Gastrocnemius medialis (tissue), 4 donors: Measurements from ENCODE around the gene SPANXB1. TPM values are rescaled to one million over a fixed set of nuclear protein-coding genes. Genes with fewer than 3 reads are reported as not detected.
"Not testable (repeated sequence)": the region's sequence is repeated elsewhere in the genome, so short reads cannot be mapped to it uniquely, and the experiment has no call there.

Experiments
- ATAC-seq, 2 donors: fragments of 150-250 bp; one replicate each; pipeline ENCODE4 v1.9.1; 2016
- DNase-seq, 2 donors: peaks; one replicate each; pipeline ENCODE4 v3.0.0-alpha.2; 2019
- H3K27ac ChIP-seq, 4 donors: fragments of 200-600 bp; sonication (generic); 1 replicate in 1 of 4; 2 replicates in 3 of 4; pipeline ENCODE4 v1.5.1; 2016 to 2018; ENCODE audit warnings: mild to moderate bottlenecking in 2 of 4, moderate library complexity in 1 of 4
- H3K27me3 ChIP-seq, 3 donors: fragments of 200-600 bp; sonication (generic) in 2 of 3; 1 replicate in 1 of 3; 2 replicates in 2 of 3; pipeline versions ENCODE4 v1.5.1 to v1.6.0; 2016 to 2019; ENCODE audit warnings: mild to moderate bottlenecking in 1 of 3, moderate library complexity in 1 of 3
- H3K36me3 ChIP-seq, 2 donors: fragments of 200-600 bp; sonication (generic) in 1 of 2; one replicate each; pipeline ENCODE4 v1.5.1; 2017 to 2018
- H3K4me1 ChIP-seq, 2 donors: fragments of 200-600 bp; sonication (generic) in 1 of 2; one replicate each; pipeline ENCODE4 v1.5.1; 2016 to 2017; ENCODE audit warnings: mild to moderate bottlenecking in 2 of 2
- H3K4me3 ChIP-seq, 4 donors: fragments of 200-600 bp; sonication (generic) in 3 of 4; 1 replicate in 1 of 4; 2 replicates in 3 of 4; pipeline ENCODE4 v1.5.1; 2016 to 2019; ENCODE audit warnings: mild to moderate bottlenecking in 2 of 4
- H3K9me3 ChIP-seq, 3 donors: fragments of 200-600 bp; sonication (generic) in 2 of 3; 1 replicate in 1 of 3; 2 replicates in 2 of 3; pipeline ENCODE4 v1.5.1; 2016 to 2019
- POLR2A ChIP-seq, 2 donors: fragments of 450-650 bp; IDR thresholded peaks; one replicate each; pipeline ENCODE4 v1.6.1; 2017; ENCODE audit warnings: antibody characterized with exemption in 2 of 2, mild to moderate bottlenecking in 2 of 2, moderate library complexity in 2 of 2
- in situ Hi-C, 4 donors: fragments of 200-750 bp; cut with MboI; loops; one replicate each; pipeline versions ENCODE4 v1.15.0 to v1.8.0; 2017; ENCODE audit warnings: low sequenced_read_pairs in 4 of 4
- intact Hi-C: fragments of 100-400 bp; cut with DNase I; formaldehyde crosslinking; loops from one replicate; pipeline ENCODE4 v1.15.1; 2023; ENCODE audit warnings: low total_unique reads
- total RNA-seq, 4 donors: library from RNA; depleted of rRNA; stranded (reverse); fragments of >200 nt; gene quantifications; one replicate each; pipeline versions ENCODE4 v1.1.0 to v1.2.3, GENCODE V29; 2016
- TF ChIP-seq, protein P1 (sequence below), 5 experiments: fragments of 450-650 bp in 3 of 5; fragments of 200-600 bp in 2 of 5; sonication (generic) in 2 of 5; IDR thresholded peaks in 4 of 5; conservative IDR thresholded peaks in 1 of 5; 1 replicate in 4 of 5; 2 replicates in 1 of 5; pipeline ENCODE4 v1.5.1; 2016 to 2019; ENCODE audit warnings: antibody characterized with exemption in 5 of 5, mild to moderate bottlenecking in 3 of 5, moderate library complexity in 3 of 5

SPANXB1 gene, protein sequence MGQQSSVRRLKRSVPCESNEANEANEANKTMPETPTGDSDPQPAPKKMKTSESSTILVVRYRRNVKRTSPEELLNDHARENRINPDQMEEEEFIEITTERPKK
- total RNA-seq = not detected

DNA sequence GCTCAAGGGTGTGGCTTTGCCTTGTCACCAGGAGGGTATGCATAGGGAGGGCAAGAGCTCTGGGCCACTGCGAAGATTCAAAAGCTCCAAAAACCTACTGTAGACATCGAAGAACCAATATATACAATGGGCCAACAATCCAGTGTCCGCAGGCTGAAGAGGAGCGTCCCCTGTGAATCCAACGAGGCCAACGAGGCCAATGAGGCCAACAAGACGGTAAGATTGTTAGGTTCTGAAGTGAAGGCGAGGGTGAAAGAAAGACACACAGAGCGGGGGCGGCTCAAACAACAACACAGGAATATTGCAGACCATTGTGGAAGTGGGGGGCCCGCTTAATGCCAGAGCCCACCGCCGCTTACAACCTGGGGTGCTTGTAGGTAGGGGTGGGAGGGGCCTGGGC is at the start of gene SPANXB1:
TSS of gene SPANXB1 (plus strand) at position 27 of the 400 bp plus-strand sequence. CDS start at position 127, 100 bp downstream.
- H3K27me3 ChIP-seq, H3K27ac ChIP-seq, in situ Hi-C loops, DNase-seq, intact Hi-C loops, H3K4me1 ChIP-seq, ATAC-seq, H3K36me3 ChIP-seq, H3K9me3 ChIP-seq, H3K4me3 ChIP-seq: not testable (repeated sequence)

DNA sequence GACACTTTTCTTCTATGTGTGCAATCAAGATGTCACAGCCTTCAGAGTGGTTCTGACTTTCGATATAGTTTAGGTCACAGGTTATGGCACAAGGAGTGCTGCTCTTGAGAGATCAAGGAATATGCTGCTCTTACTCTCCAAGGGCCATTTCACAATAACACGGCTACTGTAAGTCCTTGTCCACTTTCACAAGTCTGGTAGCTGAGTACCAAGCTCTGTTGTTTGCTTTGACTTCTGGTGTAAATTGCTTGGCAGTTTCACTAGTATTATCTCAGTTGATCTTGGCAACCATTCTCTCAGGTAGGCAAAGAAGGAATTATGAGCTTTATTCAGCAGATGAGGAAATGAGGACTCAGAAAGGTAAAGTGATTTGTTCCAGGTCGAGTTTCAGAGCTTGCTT is 35.4 kb upstream of the SPANXB1 start:
- Histone ChIP-seq H3K4me1 (no peaks in the 10 kb centered on the region), H3K27ac (no peak overlapping the region), H3K4me3 (no peak overlapping the region), H3K27me3 (no peaks in the 10 kb centered on the region), H3K9me3 (no peaks in the 10 kb centered on the region), H3K36me3 (no peaks in the 10 kb centered on the region)
- intact Hi-C loops (no loop called here), in situ Hi-C loops (no loop called here)
- TF ChIP-seq POLR2A (IDR thresholded peaks at IDR 0.05) = no peak
- TF ChIP-seq, protein P1, sequence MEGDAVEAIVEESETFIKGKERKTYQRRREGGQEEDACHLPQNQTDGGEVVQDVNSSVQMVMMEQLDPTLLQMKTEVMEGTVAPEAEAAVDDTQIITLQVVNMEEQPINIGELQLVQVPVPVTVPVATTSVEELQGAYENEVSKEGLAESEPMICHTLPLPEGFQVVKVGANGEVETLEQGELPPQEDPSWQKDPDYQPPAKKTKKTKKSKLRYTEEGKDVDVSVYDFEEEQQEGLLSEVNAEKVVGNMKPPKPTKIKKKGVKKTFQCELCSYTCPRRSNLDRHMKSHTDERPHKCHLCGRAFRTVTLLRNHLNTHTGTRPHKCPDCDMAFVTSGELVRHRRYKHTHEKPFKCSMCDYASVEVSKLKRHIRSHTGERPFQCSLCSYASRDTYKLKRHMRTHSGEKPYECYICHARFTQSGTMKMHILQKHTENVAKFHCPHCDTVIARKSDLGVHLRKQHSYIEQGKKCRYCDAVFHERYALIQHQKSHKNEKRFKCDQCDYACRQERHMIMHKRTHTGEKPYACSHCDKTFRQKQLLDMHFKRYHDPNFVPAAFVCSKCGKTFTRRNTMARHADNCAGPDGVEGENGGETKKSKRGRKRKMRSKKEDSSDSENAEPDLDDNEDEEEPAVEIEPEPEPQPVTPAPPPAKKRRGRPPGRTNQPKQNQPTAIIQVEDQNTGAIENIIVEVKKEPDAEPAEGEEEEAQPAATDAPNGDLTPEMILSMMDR (IDR thresholded peaks at IDR 0.05 in 4 of 5, conservative IDR thresholded peaks at IDR 0.05 in 1 of 5) = no peak
- DNase-seq (no peak), ATAC-seq (no peak)

DNA sequence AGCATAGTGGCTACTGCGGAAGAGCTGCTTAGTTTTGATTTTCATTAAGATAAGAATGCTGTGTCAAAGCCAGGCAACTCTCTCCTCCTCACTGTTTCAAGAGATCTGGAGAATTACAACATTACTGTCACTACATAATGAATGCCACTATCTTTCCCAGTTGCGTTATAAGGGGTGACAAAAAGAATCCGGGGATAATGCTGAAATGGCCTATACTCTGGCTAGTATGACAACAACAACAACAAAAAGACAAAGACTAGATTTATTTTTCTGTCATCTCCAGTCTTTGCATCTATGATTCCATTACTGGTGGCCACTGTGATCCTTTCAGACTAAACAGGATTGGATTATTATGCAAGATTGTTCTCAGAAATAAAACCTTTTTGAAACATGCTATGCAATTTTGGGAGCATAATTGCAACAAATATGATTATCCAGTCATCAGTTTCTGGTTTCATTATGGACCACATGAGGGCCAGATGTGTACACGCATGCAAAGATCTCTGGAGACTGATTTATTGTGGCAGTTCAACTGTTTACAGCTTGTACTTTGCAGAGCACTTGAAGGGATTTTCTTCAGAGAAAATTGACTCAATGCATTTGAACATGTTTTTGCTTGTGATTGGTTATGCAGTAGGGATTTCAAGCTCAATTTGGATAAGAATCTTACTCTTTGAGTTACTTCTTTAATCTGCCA is 31.1 kb upstream of the SPANXB1 start:
- Histone ChIP-seq H3K27ac (no peak overlapping the region), H3K36me3 (no peaks in the 10 kb centered on the region), H3K9me3 (no peaks in the 10 kb centered on the region), H3K4me3 (no peak overlapping the region), H3K27me3 (no peaks in the 10 kb centered on the region), H3K4me1 (no peaks in the 10 kb centered on the region)
- in situ Hi-C loops = no loop called here
- TF ChIP-seq, protein P1 (IDR thresholded peaks at IDR 0.05 in 4 of 5, conservative IDR thresholded peaks at IDR 0.05 in 1 of 5) = no peak
- no peak for TF ChIP-seq POLR2A (IDR thresholded peaks at IDR 0.05)
- ATAC-seq (no peak), DNase-seq (no peak)
- intact Hi-C loops = no loop called here

DNA sequence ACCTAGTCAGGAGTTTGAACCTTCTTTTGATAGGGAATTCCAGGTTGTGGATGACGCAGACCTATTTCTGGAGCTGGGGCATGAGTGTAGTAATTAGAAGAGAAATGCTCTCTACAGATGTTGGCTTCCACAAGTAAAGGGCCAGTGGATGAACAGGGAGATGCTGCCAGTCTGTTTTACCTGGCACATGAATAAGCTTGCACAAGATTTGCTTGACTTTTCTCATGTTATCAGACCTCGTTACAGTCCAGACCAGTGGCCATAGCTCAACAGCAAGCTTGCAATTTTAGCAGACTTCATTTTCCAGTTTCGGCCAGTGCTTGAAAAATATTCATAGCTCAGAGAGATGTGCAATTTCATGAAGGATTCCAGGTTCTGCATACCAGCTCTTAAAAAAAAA is 26.9 kb upstream of the SPANXB1 start:
- H3K27ac ChIP-seq = no peak overlapping the region
- no peak for ATAC-seq
- no peak overlapping the region for H3K4me3 ChIP-seq
- intact Hi-C loops (no loop called here), in situ Hi-C loops (no loop called here)
- TF ChIP-seq, protein P1 (IDR thresholded peaks at IDR 0.05 in 4 of 5, conservative IDR thresholded peaks at IDR 0.05 in 1 of 5) = no peak
- no peak for TF ChIP-seq POLR2A (IDR thresholded peaks at IDR 0.05)
- no peaks in the 10 kb centered on the region for H3K27me3 ChIP-seq
- H3K36me3 ChIP-seq = no peaks in the 10 kb centered on the region
- no peak for DNase-seq
- H3K4me1 ChIP-seq = no peaks in the 10 kb centered on the region
- H3K9me3 ChIP-seq = no peaks in the 10 kb centered on the region

DNA sequence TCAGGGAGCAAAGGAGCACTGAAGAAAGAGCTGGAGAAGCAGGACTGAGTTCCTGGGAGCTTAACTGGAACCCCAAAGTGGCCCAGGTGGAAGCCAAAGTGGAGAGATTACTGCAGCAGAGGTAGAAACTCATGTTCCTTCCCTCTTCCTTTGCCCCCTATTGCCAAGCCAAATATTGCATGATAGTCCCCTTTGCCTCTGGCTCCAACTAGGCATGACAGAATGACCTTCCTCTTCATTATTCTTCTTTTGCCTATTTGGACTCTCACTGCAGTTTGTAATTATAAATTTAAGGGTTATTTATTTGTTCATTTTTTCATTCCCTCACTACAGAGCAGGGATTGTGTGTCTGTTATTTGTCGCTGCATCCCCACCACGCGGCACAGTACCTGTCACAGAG is 22.1 kb upstream of the SPANXB1 start:
- Histone ChIP-seq H3K4me3 (no peak overlapping the region), H3K27ac (no peak overlapping the region), H3K9me3 (no peaks in the 10 kb centered on the region), H3K36me3 (no peaks in the 10 kb centered on the region), H3K4me1 (no peaks in the 10 kb centered on the region), H3K27me3 (no peaks in the 10 kb centered on the region)
- TF ChIP-seq, protein P1 (IDR thresholded peaks at IDR 0.05 in 4 of 5, conservative IDR thresholded peaks at IDR 0.05 in 1 of 5) = no peak
- no peak for TF ChIP-seq POLR2A (IDR thresholded peaks at IDR 0.05)
- DNase-seq (no peak), ATAC-seq (no peak)
- intact Hi-C loops = no loop called here
- in situ Hi-C loops = no loop called here
